ENCODE data around the gene TBC1D14.
A peak's percentile ranks its signal among the peaks of the same experiment; 100 is the strongest.
"Not testable (repeated sequence)": the region's sequence is repeated elsewhere in the genome, so short reads cannot be mapped to it uniquely, and the experiment has no call there.

Gene TBC1D14

GRCh38 chr4:6890358-6890757, 19.3 kb upstream of the TBC1D14 start:
- no peak for DNase-seq (ENCODE audit: low read depth)

DNA sequence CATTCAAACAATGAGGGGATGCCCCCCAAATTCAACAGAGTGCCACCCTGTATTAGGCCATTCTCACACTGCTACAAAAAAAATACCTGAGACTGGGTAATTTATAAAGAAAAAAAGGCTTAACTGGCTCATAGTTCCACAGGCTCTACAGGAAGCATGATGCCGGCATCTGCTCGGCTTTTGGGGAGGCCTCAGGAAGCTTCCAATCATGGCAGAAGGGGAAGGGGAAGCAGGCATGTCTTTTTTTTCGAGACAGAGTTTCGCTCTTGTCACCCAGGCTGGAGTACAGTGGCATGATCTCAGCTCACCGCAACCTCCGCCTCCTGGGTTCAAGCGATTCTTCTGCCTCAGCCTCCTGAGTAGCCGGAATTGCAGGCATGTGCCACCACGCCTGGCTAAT, 18.7 kb upstream of the TBC1D14 start:
- not testable (repeated sequence) for DNase-seq (ENCODE audit: low read depth)

- no peak for DNase-seq (ENCODE audit: low read depth)
Observed at GRCh38 chr4:6891436-6892170, 18.0 kb upstream of the TBC1D14 start.

- DNase-seq (ENCODE audit: low read depth), result no peak
Observed at GRCh38 chr4:6892190-6892908, 17.3 kb upstream of the TBC1D14 start.

DNA sequence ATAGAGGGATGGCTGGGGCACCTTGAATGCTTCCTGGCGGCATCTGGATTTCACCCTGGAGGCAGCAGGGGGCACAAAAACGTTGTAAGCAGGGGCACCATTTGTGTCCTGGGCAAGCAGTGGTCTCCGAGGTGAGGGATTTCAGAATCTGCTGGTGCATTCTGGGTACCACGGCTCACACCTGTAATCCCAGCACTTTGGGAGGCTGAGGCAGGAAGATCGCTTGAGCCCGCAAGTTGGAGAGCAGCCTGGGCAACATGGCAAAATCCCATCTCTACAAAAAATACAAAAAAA, 16.8 kb upstream of the TBC1D14 start:
- DNase-seq (ENCODE audit: low read depth), result no peak

GRCh38 chr4:6893449-6894085, 16.1 kb upstream of the TBC1D14 start:
- DNase-seq (ENCODE audit: low read depth), result no peak

GRCh38 chr4:6894086-6894478, 15.5 kb upstream of the TBC1D14 start:
- no peak for DNase-seq (ENCODE audit: low read depth)

- no peak for DNase-seq (ENCODE audit: low read depth)
Observed at GRCh38 chr4:6894528-6895498, 14.8 kb upstream of the TBC1D14 start.

DNA sequence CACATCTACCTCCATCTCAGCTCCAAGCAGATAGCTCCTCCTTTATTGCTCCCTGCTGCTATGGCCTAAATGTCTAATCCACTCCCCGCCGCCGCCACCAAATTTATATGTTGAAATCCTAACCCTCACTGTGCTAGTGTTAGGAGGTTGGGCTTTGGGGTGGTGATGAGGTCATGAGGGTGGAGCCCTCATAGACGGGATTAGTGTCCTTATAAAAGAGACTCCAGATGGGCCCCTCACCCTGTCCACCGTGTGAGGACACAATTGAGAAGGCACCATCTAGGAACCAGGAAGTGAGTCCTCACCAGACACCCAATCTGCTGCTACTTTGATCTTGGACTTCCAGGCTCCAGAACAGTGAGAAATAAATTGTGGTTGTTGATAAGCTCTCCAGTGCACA, 13.6 kb upstream of the TBC1D14 start:
- no peak for DNase-seq (ENCODE audit: low read depth)

DNA sequence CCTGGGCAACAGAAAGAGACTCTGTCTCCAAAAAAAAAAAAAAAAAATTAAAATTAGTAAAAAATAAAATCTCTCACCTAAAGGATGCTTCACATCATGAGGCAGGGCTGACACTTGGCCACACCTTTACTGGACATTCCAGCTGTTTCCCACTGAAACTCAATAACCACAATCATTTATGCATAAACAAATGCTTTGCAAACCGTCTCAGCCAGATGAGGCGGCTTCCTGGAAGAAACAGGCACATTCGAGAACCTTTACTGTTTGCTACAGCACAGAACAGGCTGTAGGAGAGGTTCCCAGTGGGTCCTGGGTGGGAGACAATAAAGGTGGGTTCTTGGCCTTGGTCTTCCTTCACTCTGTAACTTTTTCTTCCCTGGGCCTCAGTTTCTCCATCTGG, 10.9 kb upstream of the TBC1D14 start:
- no peak for DNase-seq (ENCODE audit: low read depth)

- no peak for DNase-seq (ENCODE audit: low read depth)
Observed at GRCh38 chr4:6900181-6900812, 9.3 kb upstream of the TBC1D14 start.

- DNase-seq (ENCODE audit: low read depth), result no peak
Observed at GRCh38 chr4:6900956-6901355, 8.7 kb upstream of the TBC1D14 start.

- DNase-seq (ENCODE audit: low read depth), result no peak
Observed at GRCh38 chr4:6901669-6902317, 7.8 kb upstream of the TBC1D14 start.

DNA sequence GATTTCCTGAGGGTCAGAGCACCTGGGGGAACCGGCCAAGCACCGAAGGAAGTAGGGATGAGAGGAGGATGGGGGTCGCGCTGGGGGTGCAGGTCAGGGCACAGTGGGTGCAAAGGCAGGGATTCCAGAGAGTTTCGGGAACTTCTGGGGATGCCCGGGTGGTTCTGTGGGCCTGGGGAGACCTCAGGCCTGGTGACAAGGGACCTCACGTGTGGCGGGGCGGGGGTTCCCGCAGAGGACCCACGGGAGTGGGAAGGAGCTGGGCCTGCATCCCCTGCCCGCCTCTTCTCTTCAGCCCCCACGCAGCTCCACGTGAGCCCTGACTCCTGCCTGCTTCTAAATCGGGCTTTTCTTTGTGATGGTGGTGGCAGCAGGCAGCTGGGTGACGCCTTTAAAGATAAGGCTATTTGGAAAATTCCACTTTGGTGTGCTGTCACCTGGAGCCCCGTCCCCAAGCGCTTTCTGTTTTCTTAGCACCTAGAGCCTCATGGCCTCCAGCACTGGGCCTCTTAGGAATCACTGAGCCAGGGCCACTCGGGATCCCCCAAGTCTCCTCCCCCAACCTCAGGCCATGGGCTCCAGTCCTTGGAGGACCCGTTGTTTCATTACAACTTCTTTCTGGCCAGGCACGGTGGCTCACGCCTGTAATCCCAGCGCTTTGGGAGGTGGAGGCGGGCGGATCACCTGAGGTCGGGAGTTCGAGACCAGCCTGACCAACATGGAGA, 7.1 kb upstream of the TBC1D14 start:
- DNase-seq (ENCODE audit: low read depth), result no peak

- no peak for DNase-seq (ENCODE audit: low read depth)
Observed at GRCh38 chr4:6905516-6906445, 3.8 kb upstream of the TBC1D14 start.

DNA sequence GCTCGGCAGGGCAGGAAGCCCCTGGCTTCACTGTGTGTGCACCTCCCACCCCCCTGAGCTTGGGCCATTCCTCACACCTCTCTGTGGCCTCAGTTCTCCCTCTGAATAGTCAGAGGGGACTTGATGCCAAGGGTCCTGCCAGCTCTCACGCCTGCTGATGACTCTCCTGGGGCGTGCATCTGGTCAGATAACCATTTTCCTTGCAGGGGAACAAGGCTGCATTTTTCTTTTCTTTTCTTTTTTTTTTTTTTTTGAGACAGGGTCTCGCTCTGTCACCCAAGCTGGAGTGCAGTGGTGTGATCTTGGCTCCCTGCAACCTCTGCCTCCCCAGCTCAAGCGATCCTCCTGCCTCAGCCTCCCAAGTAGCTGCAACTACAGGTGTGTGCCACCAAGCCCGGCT, 3.1 kb upstream of the TBC1D14 start:
- not testable (repeated sequence) for DNase-seq (ENCODE audit: low read depth)

DNA sequence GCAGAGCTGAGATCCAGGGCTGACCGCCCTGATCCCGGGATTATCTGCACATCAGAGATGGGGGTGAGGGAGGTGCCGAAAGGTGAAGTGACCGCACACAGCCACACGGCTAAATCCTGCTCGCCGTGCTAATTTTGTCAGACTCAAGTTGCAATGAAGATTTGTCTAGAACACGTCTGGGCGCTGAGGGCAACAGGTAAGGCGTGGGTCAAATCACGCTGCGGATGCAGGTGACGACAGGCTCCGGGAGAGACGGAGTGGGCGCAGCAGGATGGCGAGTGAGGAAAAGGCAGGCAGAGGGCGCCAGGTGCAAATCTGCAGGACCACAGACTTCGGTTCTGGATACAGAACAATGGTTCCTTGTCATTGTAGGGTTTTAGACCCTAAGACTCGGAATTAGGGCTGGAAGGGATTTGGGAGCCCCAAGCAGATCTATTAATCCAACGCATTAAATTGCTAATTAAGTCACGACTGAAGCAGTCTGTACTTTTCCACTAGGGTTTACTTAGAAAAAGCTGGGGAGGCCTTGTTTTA, 1.9 kb upstream of the TBC1D14 start:
- peak; percentile 20 for DNase-seq (ENCODE audit: low read depth)

GRCh38 chr4:6908432-6909112, 1.1 kb upstream of the TBC1D14 start:
- no peak for DNase-seq (ENCODE audit: low read depth)

DNA sequence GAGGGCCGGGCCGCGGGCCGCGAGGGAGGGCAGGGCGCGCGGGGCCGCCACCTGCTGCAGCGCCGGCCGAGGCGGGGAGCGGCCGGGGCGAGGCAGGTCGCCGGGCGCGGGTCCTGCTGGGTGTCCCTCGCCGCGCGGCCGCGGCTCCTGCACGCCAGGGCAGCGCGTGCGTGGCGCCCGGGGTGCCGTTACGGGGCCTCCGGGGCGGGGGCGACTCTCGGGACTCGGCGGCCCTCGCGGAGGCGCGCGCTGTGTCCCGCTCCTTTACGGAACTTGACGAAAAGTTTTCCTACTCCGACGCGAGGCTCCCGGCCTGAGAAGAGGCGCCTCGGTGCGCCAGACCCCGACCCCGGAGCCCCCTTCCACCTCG, 329 bp downstream of the TBC1D14 start:
- peak; percentile 20 for DNase-seq (ENCODE audit: low read depth)
